Endothelial cell of umbilical vein (primary cell): ENCODE data around the gene PLPP7.
"Not testable (repeated sequence)": the region's sequence is repeated elsewhere in the genome, so short reads cannot be mapped to it uniquely, and the experiment has no call there.

ENCODE experiments used
- CTCF ChIP-seq, 2 donors: IDR thresholded peaks; 1 replicate in 1 of 2; 2 replicates in 1 of 2; pipeline ENCODE4 v1.5.1; 2011; ENCODE audit warnings: low read length in 2 of 2, mild to moderate bottlenecking in 2 of 2, moderate library complexity in 2 of 2, control low read depth in 1 of 2, inconsistent platforms in 1 of 2, low read depth in 1 of 2; ENCODE audit not compliant: insufficient read depth in 1 of 2; ENCODE audit errors: extremely low read depth in 1 of 2
- EZH2 ChIP-seq: IDR thresholded peaks from 2 replicates; pipeline ENCODE4 v1.6.1; 2012; ENCODE audit warnings: borderline replicate concordance, low read depth, mild to moderate bottlenecking, moderate library complexity, low read length, inconsistent platforms; ENCODE audit not compliant: severe bottlenecking
- FOS ChIP-seq: IDR thresholded peaks from 2 replicates; pipeline ENCODE4 v1.6.1; 2011; ENCODE audit warnings: mild to moderate bottlenecking, low read length, moderate library complexity, borderline replicate concordance; ENCODE audit not compliant: insufficient read depth
- GATA2 ChIP-seq: IDR thresholded peaks from 2 replicates; pipeline ENCODE4 v1.7.0; 2011; ENCODE audit warnings: low read depth, mild to moderate bottlenecking, moderate library complexity, mixed read lengths, low read length; ENCODE audit not compliant: insufficient read length, insufficient read depth
- JUN ChIP-seq: IDR thresholded peaks from 2 replicates; pipeline ENCODE4 v1.6.1; 2011; ENCODE audit warnings: borderline replicate concordance, low read depth; ENCODE audit not compliant: insufficient read length, insufficient read depth
- MAX ChIP-seq: IDR thresholded peaks from 2 replicates; pipeline ENCODE4 v1.6.1; 2011; ENCODE audit not compliant: insufficient read depth, insufficient read length
- MYC ChIP-seq: IDR thresholded peaks from one replicate; pipeline ENCODE4 v1.6.1; 2011; ENCODE audit warnings: mild to moderate bottlenecking, low read depth, low read length
- POLR2A ChIP-seq: IDR thresholded peaks from 2 replicates; pipeline ENCODE4 v1.6.1; 2012; ENCODE audit warnings: low read depth, mild to moderate bottlenecking, control low read depth, low read length
- POLR2AphosphoS5 ChIP-seq: IDR thresholded peaks from 2 replicates; pipeline ENCODE4 v1.6.1; 2012; ENCODE audit warnings: low read depth, mild to moderate bottlenecking, control low read depth, low read length, moderate library complexity; ENCODE audit not compliant: insufficient read depth

- not testable (repeated sequence) for TF ChIP-seq POLR2AphosphoS5; EZH2; CTCF (IDR thresholded peaks at IDR 0.05; ENCODE audit: extremely low read depth in 1 of 2, insufficient read depth in 1 of 2, low read depth in 1 of 2, low read length in 2 of 2); POLR2A; MAX; MYC; FOS; GATA2; JUN
These were observed 49.7 kb downstream of the PLPP7 start for GRCh38 chr9:131339212-131339611.
